GM10266 (cell line): Measurements from ENCODE around the gene LANCL3.

Experiments used
- DNase-seq: peaks from one replicate; pipeline ENCODE4 v3.0.0; 2012; ENCODE audit errors: extremely low spot score
- TF ChIP-seq, protein P1 (sequence below): IDR thresholded peaks from 2 replicates; pipeline ENCODE4 v1.5.1; 2012; ENCODE audit warnings: mild to moderate bottlenecking, low read depth; ENCODE audit not compliant: control insufficient read depth, insufficient read depth; ENCODE audit errors: missing control alignments

Gene LANCL3

GRCh38 chrX:37712458-37712857 lies 141.0 kb downstream of the LANCL3 start:
- no peak for DNase-seq
- TF ChIP-seq, protein P1, sequence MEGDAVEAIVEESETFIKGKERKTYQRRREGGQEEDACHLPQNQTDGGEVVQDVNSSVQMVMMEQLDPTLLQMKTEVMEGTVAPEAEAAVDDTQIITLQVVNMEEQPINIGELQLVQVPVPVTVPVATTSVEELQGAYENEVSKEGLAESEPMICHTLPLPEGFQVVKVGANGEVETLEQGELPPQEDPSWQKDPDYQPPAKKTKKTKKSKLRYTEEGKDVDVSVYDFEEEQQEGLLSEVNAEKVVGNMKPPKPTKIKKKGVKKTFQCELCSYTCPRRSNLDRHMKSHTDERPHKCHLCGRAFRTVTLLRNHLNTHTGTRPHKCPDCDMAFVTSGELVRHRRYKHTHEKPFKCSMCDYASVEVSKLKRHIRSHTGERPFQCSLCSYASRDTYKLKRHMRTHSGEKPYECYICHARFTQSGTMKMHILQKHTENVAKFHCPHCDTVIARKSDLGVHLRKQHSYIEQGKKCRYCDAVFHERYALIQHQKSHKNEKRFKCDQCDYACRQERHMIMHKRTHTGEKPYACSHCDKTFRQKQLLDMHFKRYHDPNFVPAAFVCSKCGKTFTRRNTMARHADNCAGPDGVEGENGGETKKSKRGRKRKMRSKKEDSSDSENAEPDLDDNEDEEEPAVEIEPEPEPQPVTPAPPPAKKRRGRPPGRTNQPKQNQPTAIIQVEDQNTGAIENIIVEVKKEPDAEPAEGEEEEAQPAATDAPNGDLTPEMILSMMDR: no peak

DNA sequence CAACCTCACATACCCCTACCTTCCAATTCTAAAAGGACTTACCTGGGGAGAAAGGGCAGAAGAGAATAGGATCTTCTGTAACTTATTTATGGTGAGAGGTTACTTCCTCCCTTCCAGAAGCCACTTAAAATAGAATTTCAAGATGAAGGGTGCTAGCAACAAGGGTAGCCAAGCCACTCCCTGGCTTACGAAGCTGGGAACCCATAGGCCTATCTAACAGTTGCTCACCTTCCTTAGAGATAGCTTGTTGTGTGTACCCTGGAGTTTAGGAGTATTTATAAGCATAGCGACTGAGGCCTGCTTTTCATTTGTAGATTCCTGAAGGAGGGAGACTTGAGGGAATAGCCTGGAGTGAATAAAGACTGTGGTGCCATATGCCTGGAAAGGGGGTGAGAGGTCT lies 143.0 kb downstream of the LANCL3 start:
- TF ChIP-seq, protein P1: no peak
- no peak for DNase-seq

GRCh38 chrX:37716602-37717001 lies 145.1 kb downstream of the LANCL3 start:
- TF ChIP-seq, protein P1: no peak
- DNase-seq: no peak

GRCh38 chrX:37717708-37718107 lies 146.2 kb downstream of the LANCL3 start:
- TF ChIP-seq, protein P1: no peak
- DNase-seq: no peak

DNA sequence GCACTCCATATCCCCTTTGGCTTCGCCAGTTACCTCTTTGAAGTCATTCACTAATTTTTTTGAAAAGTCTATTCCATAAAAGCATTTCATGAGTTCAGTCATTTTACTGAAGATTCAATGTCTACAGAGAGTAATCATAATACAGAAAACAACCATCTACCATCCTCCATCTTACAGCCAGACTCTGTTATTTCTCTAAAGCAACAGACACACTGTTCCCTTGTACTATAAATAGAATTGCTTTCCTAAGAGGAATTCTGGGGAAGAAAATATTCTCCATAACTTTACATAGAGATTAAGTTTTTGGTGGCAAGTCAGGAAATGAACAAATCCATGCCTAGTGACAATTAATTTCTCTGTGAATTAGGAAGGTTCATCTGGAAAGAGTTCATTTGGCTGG lies 151.1 kb downstream of the LANCL3 start:
- TF ChIP-seq, protein P1: no peak
- DNase-seq: no peak

- TF ChIP-seq, protein P1: no peak
- no peak for DNase-seq
Observed at GRCh38 chrX:37726346-37726745, 154.9 kb downstream of the LANCL3 start.
